Thoracic aorta (tissue), 2 donors: ENCODE data around the gene KCP. TPM values are rescaled to one million over a fixed set of nuclear protein-coding genes. Genes with fewer than 3 reads are reported as not detected.

Experiments
- ATAC-seq: fragments of 150-250 bp; one replicate; pipeline ENCODE4 v1.8.0; 2017; ENCODE audit warnings: low read depth; ENCODE audit not compliant: insufficient number of reproducible peaks, low FRiP score
- DNase-seq: peaks from one replicate; pipeline ENCODE4 v3.0.0-alpha.2; 2020; ENCODE audit warnings: low spot score
- H3K27ac ChIP-seq, 2 donors: fragments of 200-600 bp; sonication (generic); 1 replicate in 1 of 2; 2 replicates in 1 of 2; pipeline ENCODE4 v1.5.1; 2016; ENCODE audit warnings: mild to moderate bottlenecking in 2 of 2, moderate library complexity in 2 of 2
- H3K27me3 ChIP-seq: fragments of 200-600 bp; sonication (generic); replicated peaks from 2 replicates; pipeline ENCODE4 v1.6.0; 2016; ENCODE audit warnings: mild to moderate bottlenecking; ENCODE audit not compliant: insufficient read depth
- H3K36me3 ChIP-seq: fragments of 200-600 bp; sonication (generic); one replicate; pipeline ENCODE4 v1.5.1; 2016
- H3K4me1 ChIP-seq, 2 donors: fragments of 200-600 bp; sonication (generic); 1 replicate in 1 of 2; 2 replicates in 1 of 2; pipeline versions ENCODE4 v1.5.1 to v1.6.0; 2016; ENCODE audit warnings: low read depth in 2 of 2, mild to moderate bottlenecking in 1 of 2; ENCODE audit not compliant: control insufficient read depth in 1 of 2
- H3K4me3 ChIP-seq: fragments of 200-600 bp; sonication (generic); 2 replicates; pipeline ENCODE4 v1.5.1; 2016; ENCODE audit warnings: mild to moderate bottlenecking
- H3K9me3 ChIP-seq: fragments of 200-600 bp; sonication (generic); 2 replicates; pipeline ENCODE4 v1.5.1; 2016
- total RNA-seq, 2 donors: library from RNA; depleted of rRNA; stranded (reverse); fragments of >200 nt; gene quantifications; one replicate each; pipeline versions ENCODE4 v1.1.0 to v1.2.3, GENCODE V29; 2016
- TF ChIP-seq, protein P1 (sequence below): fragments of 200-600 bp; sonication (generic); IDR thresholded peaks from one replicate; pipeline ENCODE4 v1.5.1; 2019; ENCODE audit warnings: antibody characterized with exemption

The KCP gene
- total RNA-seq, 2 donors from 2014 or later = 0.81 to 2.0 TPM

DNA sequence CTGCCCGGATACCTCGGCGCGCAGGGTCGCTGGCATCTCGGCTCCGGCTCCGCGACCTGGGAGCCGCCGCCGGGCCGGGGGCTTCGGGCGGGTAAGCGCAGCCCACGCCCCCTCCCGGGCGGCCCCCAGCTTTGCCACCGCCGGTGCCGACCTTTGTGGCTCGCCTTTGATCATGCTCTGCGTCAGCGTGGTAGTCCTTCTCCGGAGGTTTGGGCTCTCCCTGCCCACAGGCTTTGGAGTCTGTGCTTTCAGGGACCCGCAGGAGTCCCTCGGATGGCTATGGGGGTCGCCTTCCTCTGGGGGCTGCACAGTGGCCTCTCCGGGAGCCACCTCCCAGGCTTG lies 40.6 kb downstream of the KCP start:
- Histone ChIP-seq H3K27ac (no peak overlapping the region), H3K27me3 (no peaks in the 10 kb centered on the region)

DNA sequence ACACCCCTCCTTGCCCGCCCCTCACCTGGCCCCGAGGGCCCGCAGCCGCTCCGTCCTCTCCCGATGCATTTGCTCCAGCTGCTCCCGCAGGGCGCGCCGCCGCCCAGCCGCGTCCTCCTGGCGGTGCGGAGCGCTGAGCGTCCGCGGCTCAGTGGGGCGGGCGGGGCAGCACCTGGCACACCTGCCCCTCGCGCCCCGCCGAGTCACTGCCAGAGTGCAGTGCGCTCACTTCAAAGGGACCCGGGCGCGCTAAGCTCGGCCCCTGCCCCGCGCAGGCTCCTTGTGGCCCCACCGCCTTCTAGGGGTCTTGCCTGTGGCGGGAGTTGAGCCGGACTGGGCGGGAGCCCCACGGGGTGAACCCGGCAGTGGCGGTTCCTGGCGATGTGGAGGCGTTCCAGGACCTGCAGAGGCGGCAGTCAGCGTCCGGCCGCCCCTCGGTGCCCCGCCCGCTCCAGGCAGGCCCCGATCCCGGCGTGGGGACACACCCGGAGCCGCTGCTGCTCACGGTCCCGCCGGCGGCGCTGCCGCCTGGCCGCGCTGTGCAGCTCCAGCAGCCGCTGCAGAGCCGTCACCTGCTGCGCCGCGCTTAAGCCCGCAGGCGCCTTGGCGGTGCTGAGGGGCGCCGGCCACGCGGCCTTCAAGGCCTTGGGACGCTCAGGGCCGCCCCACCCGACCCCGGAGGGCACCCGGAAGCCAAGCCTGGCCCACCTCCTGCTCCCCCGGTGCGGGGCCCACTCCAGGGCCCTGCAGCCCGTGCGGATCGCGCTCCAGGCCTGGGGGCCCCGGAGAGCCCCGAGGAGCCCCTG lies 41.2 kb downstream of the KCP start:
- TF ChIP-seq, protein P1, sequence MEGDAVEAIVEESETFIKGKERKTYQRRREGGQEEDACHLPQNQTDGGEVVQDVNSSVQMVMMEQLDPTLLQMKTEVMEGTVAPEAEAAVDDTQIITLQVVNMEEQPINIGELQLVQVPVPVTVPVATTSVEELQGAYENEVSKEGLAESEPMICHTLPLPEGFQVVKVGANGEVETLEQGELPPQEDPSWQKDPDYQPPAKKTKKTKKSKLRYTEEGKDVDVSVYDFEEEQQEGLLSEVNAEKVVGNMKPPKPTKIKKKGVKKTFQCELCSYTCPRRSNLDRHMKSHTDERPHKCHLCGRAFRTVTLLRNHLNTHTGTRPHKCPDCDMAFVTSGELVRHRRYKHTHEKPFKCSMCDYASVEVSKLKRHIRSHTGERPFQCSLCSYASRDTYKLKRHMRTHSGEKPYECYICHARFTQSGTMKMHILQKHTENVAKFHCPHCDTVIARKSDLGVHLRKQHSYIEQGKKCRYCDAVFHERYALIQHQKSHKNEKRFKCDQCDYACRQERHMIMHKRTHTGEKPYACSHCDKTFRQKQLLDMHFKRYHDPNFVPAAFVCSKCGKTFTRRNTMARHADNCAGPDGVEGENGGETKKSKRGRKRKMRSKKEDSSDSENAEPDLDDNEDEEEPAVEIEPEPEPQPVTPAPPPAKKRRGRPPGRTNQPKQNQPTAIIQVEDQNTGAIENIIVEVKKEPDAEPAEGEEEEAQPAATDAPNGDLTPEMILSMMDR = peak; percentile 32
- Histone ChIP-seq H3K4me1 (peaks cover 3 to 17% of the 10 kb centered on the region in 2 donors), H3K27ac (no peak overlapping the region), H3K27me3 (no peaks in the 10 kb centered on the region), H3K9me3 (no peaks in the 10 kb centered on the region), H3K4me3 (peak overlapping the region; percentile 79), H3K36me3 (peaks cover 9% of the 10 kb centered on the region)
- no peak for DNase-seq
- ATAC-seq = no peak

More for the DNA sequence above, 40.6 kb downstream of the KCP start:
- H3K4me3 ChIP-seq = peak overlapping the region; percentile 79
- ATAC-seq (no peak), DNase-seq (no peak)
- TF ChIP-seq, protein P1 = no peak
- peaks cover 3 to 16% of the 10 kb centered on the region in 2 donors for H3K4me1 ChIP-seq
- H3K36me3 ChIP-seq = peaks cover 9% of the 10 kb centered on the region
- H3K9me3 ChIP-seq = no peaks in the 10 kb centered on the region

DNA sequence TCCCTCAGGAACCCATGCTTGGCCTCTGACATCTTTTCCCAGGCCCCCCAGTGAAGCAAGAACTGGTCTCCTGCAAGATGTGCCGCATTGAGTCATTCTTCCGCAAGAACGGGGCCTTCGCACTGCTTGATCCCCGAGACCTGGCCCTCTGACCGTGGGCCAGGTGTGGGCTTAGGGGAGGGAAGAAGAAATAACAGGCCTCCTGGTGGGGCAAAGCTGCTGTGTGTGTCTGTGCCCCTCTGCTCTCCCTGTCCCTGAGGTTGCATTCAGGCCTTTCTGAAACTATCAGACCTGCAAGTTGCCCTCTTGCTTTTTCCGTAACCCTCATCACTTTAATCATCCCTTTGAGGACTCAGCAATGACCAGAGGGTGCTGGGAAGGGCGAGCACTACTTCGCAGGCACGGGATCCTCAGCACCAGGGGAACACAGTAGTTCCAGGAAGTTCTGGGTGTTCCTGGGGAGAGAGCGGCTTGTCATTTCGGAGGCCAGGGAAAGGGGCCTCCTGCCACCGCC lies 41.8 kb downstream of the KCP start:
- TF ChIP-seq, protein P1 = no peak
- Histone ChIP-seq H3K4me1 (peaks cover 10 to 23% of the 10 kb centered on the region in 2 donors), H3K27me3 (no peaks in the 10 kb centered on the region), H3K27ac (no peak overlapping the region), H3K4me3 (peak overlapping the region; percentile 79), H3K9me3 (no peaks in the 10 kb centered on the region), H3K36me3 (peaks cover 9% of the 10 kb centered on the region)
- DNase-seq (no peak), ATAC-seq (no peak)

DNA sequence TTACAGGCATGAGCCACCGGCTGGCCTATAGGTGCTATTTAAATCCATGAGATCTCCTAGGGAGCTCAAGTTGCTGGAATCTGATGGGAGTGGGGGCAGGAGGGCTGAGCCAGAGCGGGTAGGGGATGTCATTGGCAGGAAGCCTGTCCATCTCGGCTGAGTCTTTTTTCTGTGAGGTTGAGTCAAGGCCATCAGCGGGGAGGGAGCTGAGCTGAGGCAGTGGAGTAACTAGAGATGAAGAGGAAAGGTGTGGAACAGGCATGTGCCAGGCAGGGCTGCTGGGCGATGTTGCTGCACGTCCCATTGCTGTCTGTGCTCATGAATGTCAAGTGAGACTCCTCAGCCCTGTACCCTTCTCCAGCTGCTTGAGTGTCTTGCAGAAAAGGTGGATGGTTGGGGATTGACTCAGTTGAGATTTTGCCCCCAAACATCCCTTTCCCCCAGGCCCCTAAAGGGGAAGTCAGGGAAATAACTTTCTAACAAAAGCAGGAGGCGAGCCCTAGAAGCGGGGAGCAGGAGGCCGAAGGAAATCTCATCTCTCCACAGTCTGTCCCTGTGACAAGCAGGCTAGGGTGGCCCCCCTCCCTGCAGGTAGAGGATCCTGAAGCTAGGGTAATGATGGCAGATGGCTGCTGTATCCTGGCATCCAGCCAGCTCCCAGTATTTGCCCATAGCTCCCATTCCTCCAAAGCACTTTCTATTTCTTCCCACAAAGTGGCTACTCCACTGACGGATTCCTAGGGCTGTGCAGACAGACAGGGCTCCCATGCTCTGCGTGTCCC lies 42.5 kb downstream of the KCP start:
- Histone ChIP-seq H3K27ac (no peak overlapping the region), H3K4me1 (peaks cover 14 to 29% of the 10 kb centered on the region in 2 donors)
- TF ChIP-seq, protein P1 = no peak

DNA sequence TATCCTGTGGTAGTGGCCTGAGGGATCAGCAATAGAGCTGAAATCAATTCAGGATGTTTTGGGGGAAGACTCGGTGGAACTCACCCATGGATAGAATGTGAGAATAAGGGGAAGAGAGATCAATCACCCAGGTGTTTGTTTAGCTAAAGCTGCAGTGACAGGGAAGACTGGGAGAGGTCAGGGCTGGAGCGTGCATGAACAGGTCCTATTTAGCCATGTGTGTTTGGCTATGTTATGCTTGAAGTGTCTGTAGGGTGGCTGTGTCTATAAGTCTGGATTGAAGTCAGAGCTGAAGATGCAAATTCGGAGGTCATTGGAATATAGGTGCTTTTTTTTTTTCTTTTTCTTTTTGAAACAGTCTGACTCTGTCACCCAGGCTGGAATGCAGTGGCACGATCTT lies 43.3 kb downstream of the KCP start:
- Histone ChIP-seq H3K27me3 (no peaks in the 10 kb centered on the region), H3K4me1 (peaks cover 14 to 30% of the 10 kb centered on the region in 2 donors), H3K27ac (no peak overlapping the region), H3K4me3 (no peak overlapping the region), H3K36me3 (peaks cover 9% of the 10 kb centered on the region), H3K9me3 (no peaks in the 10 kb centered on the region)
- DNase-seq = no peak
- ATAC-seq = no peak
- TF ChIP-seq, protein P1 = no peak

More for the DNA sequence above, 42.5 kb downstream of the KCP start:
- no peak for DNase-seq
- Histone ChIP-seq H3K4me3 (no peak overlapping the region), H3K9me3 (no peaks in the 10 kb centered on the region), H3K36me3 (peaks cover 9% of the 10 kb centered on the region), H3K27me3 (no peaks in the 10 kb centered on the region)
- no peak for ATAC-seq
